HepG2 (cell line): Measurements from ENCODE around the gene GFRA1. TPM values are rescaled to one million over a fixed set of nuclear protein-coding genes. Genes with fewer than 3 reads are reported as not detected.

ENCODE experiments used
- ATAC-seq: fragments of 200-7000 bp; cut with Tn5 transposase; 3 replicates; pipeline ENCODE4 v1.9.1; 2020; ENCODE audit warnings: mild to moderate bottlenecking, moderate library complexity
- BruUV-seq: library from RNA; stranded (reverse); fragments of 400-500 nt; replicated peaks from 2 replicates; lab custom pipeline; 2021; lab: Mats Ljungman, UMichigan
- CTCF ChIA-PET: fragments of 300-600 bp; formaldehyde crosslinking; extraction: SDS; loops from one replicate; lab custom pipeline; 2021; ENCODE audit warnings: low total read pairs, inconsistent platforms, low intra/inter-chr PET ratio; lab: Yijun Ruan, JAX
- POLR2A ChIA-PET: fragments of 350-600 bp; sonication (Branson Sonifier 250); formaldehyde crosslinking; loops from one replicate; lab custom pipeline; 2020; ENCODE audit warnings: antibody characterized with exemption, inconsistent platforms; lab: Yijun Ruan, JAX
- DNase-seq: peaks from one replicate; pipeline ENCODE4 v3.0.0-alpha.2; 2015; ENCODE audit warnings: low spot score
- FAIRE-seq: peaks from 3 replicates; lab custom pipeline; 2011; peaks lifted over from hg19 to GRCh38; lab: Jason Lieb, UNC
- H2AFZ ChIP-seq: one replicate; pipeline ENCODE4 v1.6.1; 2011; ENCODE audit warnings: low read length, inconsistent platforms
- H3K27ac ChIP-seq: fragments of 300-600 bp; 3 replicates; pipeline ENCODE4 v1.8.0; 2011; ENCODE audit warnings: mixed run types, mild to moderate bottlenecking, mixed read lengths, low read length, inconsistent platforms; ENCODE audit not compliant: insufficient read depth; ENCODE audit errors: extremely low read length
- H3K27me3 ChIP-seq, 2 experiments: fragments of 200-600 bp in 1 of 2; 2 replicates in 1 of 2; 3 replicates in 1 of 2; pipeline versions ENCODE4 v1.6.0 to v1.8.0; 2011; ENCODE audit warnings: low read length in 2 of 2, mild to moderate bottlenecking in 2 of 2, moderate library complexity in 2 of 2, inconsistent platforms in 1 of 2; ENCODE audit not compliant: insufficient read depth in 2 of 2, control insufficient read depth in 1 of 2
- H3K36me3 ChIP-seq, 2 experiments: fragments of 200-600 bp in 1 of 2; replicated peaks in 1 of 2; 2 replicates in 1 of 2; 3 replicates in 1 of 2; pipeline versions ENCODE4 v1.5.1 to v1.8.0; 2011; ENCODE audit warnings: low read length in 2 of 2, inconsistent platforms in 1 of 2; ENCODE audit not compliant: insufficient read depth in 2 of 2, control insufficient read depth in 1 of 2
- H3K4me1 ChIP-seq: 2 replicates; pipeline ENCODE4 v1.5.1; 2012; ENCODE audit warnings: low read length, inconsistent platforms; ENCODE audit not compliant: insufficient read depth
- H3K4me2 ChIP-seq: 2 replicates; pipeline ENCODE4 v1.6.0; 2011; ENCODE audit warnings: low read depth, low read length, inconsistent platforms
- H3K4me3 ChIP-seq, 3 experiments: fragments of 200-600 bp in 1 of 3; sonication (generic), shearing (Covaris generic) in 1 of 3; replicated peaks in 1 of 3; 2 replicates each; pipeline ENCODE4 v1.5.1; 2011 to 2016; ENCODE audit warnings: low read length in 3 of 3, inconsistent platforms in 2 of 3, low read depth in 2 of 3, mild to moderate bottlenecking in 2 of 3, control low read depth in 1 of 3, mixed read lengths in 1 of 3; ENCODE audit not compliant: insufficient read depth in 1 of 3
- H3K79me2 ChIP-seq: one replicate; pipeline ENCODE4 v1.6.1; 2011; ENCODE audit warnings: low read length, inconsistent platforms; ENCODE audit not compliant: insufficient read depth
- H3K9ac ChIP-seq: 2 replicates; pipeline ENCODE4 v1.6.0; 2011; ENCODE audit warnings: mild to moderate bottlenecking, low read depth, low read length, inconsistent platforms; ENCODE audit not compliant: insufficient read depth
- H3K9me3 ChIP-seq: 2 replicates; pipeline ENCODE4 v1.5.1; 2012; ENCODE audit warnings: mild to moderate bottlenecking, low read length
- H4K20me1 ChIP-seq: 2 replicates; pipeline ENCODE4 v1.6.0; 2011; ENCODE audit warnings: inconsistent platforms, mild to moderate bottlenecking, low read length, moderate library complexity; ENCODE audit not compliant: insufficient read depth
- CHCHD3 ChIP-seq: sonication (generic); formaldehyde crosslinking; IDR thresholded peaks from 2 replicates; pipeline ENCODE4 v1.8.0; 2022; ENCODE audit warnings: mild to moderate bottlenecking, missing genetic modification reagents, moderate library complexity
- CHD4 ChIP-seq: fragments of 200-600 bp; sonication (generic); IDR thresholded peaks from 2 replicates; pipeline ENCODE4 v1.7.0; 2017; ENCODE audit warnings: mild to moderate bottlenecking, low read length, borderline replicate concordance
- ESRRA ChIP-seq: sonication (generic); formaldehyde crosslinking; IDR thresholded peaks from 2 replicates; pipeline ENCODE4 v1.5.1; 2020; ENCODE audit warnings: mild to moderate bottlenecking, low read depth, missing genetic modification reagents
- IKZF4 ChIP-seq: sonication (generic); formaldehyde crosslinking; IDR thresholded peaks from 2 replicates; pipeline ENCODE4 v1.5.1; 2020; ENCODE audit warnings: borderline replicate concordance, mild to moderate bottlenecking, low read depth, missing genetic modification reagents; ENCODE audit errors: not compliant biosample characterization
- MATR3 ChIP-seq: sonication (generic); formaldehyde crosslinking; IDR thresholded peaks from 2 replicates; pipeline ENCODE4 v1.4.0; 2020; ENCODE audit warnings: missing genetic modification reagents
- TSC22D2 ChIP-seq: sonication (generic); formaldehyde crosslinking; IDR thresholded peaks from 2 replicates; pipeline ENCODE4 v1.5.1; 2020; ENCODE audit warnings: missing genetic modification reagents, mild to moderate bottlenecking, borderline replicate concordance
- WGBS: methylation state at CpG from one replicate; pipeline ENCODE4 v1.1.6; 2017; ENCODE audit warnings: low lambda C conversion rate; 5-methylcytosine and 5-hydroxymethylcytosine counted together
- in situ Hi-C: cut with HindIII; loops from 2 replicates; pipeline ENCODE4 v1.10.0; 2017; ENCODE audit warnings: low pct_unique_long_range_greater_than_20kb; ENCODE audit not compliant: extremely low pct_ligation_motif_present
- intact Hi-C: fragments of 100-400 bp; cut with micrococcal nuclease; formaldehyde crosslinking; loops from one replicate; pipeline ENCODE4 v1.10.0; 2022; ENCODE audit not compliant: unreplicated experiment
- polyA plus RNA-seq, 8 experiments: library from polyadenylated mRNA; depleted of rRNA in 3 of 8; stranded (reverse) in 7 of 8; unstranded in 1 of 8; fragments of >200 nt; fragmentation: Illumina TruSeq in 4 of 8; extraction: Trizol in 4 of 8; gene quantifications; 2 replicates each; pipeline versions ENCODE4 v1.2.1 to v1.2.3, GENCODE V29; 2011 to 2016; ENCODE audit warnings: low read depth in 4 of 8, missing spikeins in 1 of 8, mixed read lengths in 1 of 8; ENCODE audit not compliant: insufficient read depth in 1 of 8
- total RNA-seq, 5 experiments: library from RNA; depleted of rRNA; stranded (reverse); fragments of >200 nt; fragmentation: Illumina TruSeq; extraction: Trizol; gene quantifications; 2 replicates each; pipeline ENCODE4 v1.2.3, GENCODE V29; 2016; ENCODE audit warnings: low read depth in 1 of 5
- TF ChIP-seq, protein P1 (sequence below): sonication (generic); formaldehyde crosslinking; IDR thresholded peaks from 2 replicates; pipeline ENCODE4 v1.5.1; 2020; ENCODE audit warnings: mild to moderate bottlenecking, missing genetic modification reagents, borderline replicate concordance
- TF ChIP-seq, protein P2 (sequence below): sonication (generic); formaldehyde crosslinking; IDR thresholded peaks from 2 replicates; pipeline ENCODE4 v1.4.0; 2020; ENCODE audit warnings: mild to moderate bottlenecking, missing genetic modification reagents, borderline replicate concordance
- TF ChIP-seq, protein P3 (sequence below): sonication (generic); formaldehyde crosslinking; IDR thresholded peaks from 2 replicates; pipeline ENCODE4 v1.5.1; 2020; ENCODE audit warnings: mild to moderate bottlenecking, missing genetic modification reagents, borderline replicate concordance
- TF ChIP-seq, protein P4 (sequence below): sonication (generic); formaldehyde crosslinking; IDR thresholded peaks from 2 replicates; pipeline ENCODE4 v1.4.0; 2020; ENCODE audit warnings: mild to moderate bottlenecking, low read depth, missing genetic modification reagents

GFRA1 gene
- total and polyA plus RNA-seq, 2 of the 13 experiments (the other 11 are each of a cell fraction or from before 2014, with no cell fraction given): not detected

DNA sequence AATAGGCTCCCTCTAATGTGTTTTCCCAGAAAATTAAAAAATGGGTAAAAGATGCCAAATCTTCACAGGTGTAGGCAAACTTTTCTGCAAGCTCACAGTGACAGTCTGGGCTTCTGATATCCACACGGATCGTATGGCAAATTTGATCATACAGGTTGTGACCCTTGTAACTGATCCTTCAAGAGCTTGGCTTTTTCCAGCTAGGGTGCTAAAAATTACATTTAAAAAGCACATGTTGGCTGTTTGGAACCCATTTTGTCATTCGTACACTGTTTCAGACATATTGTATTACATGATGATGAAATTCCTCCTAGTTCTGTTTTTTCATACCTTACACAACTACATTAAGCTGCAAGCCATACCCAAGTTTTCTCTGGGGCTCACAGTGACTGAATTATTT, 138.7 kb downstream of the GFRA1 start:
- no peaks in the 10 kb centered on the region for H3K4me1 ChIP-seq
- in situ Hi-C loops: no loop called here
- intact Hi-C loops: no loop called here
- H2AFZ ChIP-seq: no peak overlapping the region
- no peak for DNase-seq
- no peaks in the 10 kb centered on the region for H3K79me2 ChIP-seq
- H3K36me3 ChIP-seq: no peaks in the 10 kb centered on the region
- FAIRE-seq: no peak
- H3K9ac ChIP-seq: no peak overlapping the region
- H3K4me2 ChIP-seq: no peak overlapping the region
- no TSS peak for BruUV-seq
- no peaks in the 10 kb centered on the region for H4K20me1 ChIP-seq
- no peak for ATAC-seq
- POLR2A ChIA-PET: no interaction called here
- CTCF ChIA-PET: no interaction called here
- no peak overlapping the region for H3K4me3 ChIP-seq
- no peaks in the 10 kb centered on the region for H3K27me3 ChIP-seq
- H3K27ac ChIP-seq: no peak overlapping the region
- 23% methylated on average over 3 of the region's 3 CpGs for WGBS
- H3K9me3 ChIP-seq: no peaks in the 10 kb centered on the region
- TF ChIP-seq, protein P1, sequence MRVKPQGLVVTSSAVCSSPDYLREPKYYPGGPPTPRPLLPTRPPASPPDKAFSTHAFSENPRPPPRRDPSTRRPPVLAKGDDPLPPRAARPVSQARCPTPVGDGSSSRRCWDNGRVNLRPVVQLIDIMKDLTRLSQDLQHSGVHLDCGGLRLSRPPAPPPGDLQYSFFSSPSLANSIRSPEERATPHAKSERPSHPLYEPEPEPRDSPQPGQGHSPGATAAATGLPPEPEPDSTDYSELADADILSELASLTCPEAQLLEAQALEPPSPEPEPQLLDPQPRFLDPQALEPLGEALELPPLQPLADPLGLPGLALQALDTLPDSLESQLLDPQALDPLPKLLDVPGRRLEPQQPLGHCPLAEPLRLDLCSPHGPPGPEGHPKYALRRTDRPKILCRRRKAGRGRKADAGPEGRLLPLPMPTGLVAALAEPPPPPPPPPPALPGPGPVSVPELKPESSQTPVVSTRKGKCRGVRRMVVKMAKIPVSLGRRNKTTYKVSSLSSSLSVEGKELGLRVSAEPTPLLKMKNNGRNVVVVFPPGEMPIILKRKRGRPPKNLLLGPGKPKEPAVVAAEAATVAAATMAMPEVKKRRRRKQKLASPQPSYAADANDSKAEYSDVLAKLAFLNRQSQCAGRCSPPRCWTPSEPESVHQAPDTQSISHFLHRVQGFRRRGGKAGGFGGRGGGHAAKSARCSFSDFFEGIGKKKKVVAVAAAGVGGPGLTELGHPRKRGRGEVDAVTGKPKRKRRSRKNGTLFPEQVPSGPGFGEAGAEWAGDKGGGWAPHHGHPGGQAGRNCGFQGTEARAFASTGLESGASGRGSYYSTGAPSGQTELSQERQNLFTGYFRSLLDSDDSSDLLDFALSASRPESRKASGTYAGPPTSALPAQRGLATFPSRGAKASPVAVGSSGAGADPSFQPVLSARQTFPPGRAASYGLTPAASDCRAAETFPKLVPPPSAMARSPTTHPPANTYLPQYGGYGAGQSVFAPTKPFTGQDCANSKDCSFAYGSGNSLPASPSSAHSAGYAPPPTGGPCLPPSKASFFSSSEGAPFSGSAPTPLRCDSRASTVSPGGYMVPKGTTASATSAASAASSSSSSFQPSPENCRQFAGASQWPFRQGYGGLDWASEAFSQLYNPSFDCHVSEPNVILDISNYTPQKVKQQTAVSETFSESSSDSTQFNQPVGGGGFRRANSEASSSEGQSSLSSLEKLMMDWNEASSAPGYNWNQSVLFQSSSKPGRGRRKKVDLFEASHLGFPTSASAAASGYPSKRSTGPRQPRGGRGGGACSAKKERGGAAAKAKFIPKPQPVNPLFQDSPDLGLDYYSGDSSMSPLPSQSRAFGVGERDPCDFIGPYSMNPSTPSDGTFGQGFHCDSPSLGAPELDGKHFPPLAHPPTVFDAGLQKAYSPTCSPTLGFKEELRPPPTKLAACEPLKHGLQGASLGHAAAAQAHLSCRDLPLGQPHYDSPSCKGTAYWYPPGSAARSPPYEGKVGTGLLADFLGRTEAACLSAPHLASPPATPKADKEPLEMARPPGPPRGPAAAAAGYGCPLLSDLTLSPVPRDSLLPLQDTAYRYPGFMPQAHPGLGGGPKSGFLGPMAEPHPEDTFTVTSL: no peak
- TF ChIP-seq MATR3 (CRISPR knock-in tag) (no peak), IKZF4 (CRISPR knock-in tag) (no peak), ESRRA (no peak), TSC22D2 (CRISPR knock-in tag) (no peak), CHCHD3 (CRISPR knock-in tag) (no peak), CHD4 (no peak)
- TF ChIP-seq, protein P2, sequence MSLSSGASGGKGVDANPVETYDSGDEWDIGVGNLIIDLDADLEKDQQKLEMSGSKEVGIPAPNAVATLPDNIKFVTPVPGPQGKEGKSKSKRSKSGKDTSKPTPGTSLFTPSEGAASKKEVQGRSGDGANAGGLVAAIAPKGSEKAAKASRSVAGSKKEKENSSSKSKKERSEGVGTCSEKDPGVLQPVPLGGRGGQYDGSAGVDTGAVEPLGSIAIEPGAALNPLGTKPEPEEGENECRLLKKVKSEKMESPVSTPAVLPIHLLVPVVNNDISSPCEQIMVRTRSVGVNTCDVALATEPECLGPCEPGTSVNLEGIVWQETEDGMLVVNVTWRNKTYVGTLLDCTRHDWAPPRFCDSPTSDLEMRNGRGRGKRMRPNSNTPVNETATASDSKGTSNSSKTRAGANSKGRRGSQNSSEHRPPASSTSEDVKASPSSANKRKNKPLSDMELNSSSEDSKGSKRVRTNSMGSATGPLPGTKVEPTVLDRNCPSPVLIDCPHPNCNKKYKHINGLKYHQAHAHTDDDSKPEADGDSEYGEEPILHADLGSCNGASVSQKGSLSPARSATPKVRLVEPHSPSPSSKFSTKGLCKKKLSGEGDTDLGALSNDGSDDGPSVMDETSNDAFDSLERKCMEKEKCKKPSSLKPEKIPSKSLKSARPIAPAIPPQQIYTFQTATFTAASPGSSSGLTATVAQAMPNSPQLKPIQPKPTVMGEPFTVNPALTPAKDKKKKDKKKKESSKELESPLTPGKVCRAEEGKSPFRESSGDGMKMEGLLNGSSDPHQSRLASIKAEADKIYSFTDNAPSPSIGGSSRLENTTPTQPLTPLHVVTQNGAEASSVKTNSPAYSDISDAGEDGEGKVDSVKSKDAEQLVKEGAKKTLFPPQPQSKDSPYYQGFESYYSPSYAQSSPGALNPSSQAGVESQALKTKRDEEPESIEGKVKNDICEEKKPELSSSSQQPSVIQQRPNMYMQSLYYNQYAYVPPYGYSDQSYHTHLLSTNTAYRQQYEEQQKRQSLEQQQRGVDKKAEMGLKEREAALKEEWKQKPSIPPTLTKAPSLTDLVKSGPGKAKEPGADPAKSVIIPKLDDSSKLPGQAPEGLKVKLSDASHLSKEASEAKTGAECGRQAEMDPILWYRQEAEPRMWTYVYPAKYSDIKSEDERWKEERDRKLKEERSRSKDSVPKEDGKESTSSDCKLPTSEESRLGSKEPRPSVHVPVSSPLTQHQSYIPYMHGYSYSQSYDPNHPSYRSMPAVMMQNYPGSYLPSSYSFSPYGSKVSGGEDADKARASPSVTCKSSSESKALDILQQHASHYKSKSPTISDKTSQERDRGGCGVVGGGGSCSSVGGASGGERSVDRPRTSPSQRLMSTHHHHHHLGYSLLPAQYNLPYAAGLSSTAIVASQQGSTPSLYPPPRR (CRISPR knock-in tag): no peak
- TF ChIP-seq, protein P3, sequence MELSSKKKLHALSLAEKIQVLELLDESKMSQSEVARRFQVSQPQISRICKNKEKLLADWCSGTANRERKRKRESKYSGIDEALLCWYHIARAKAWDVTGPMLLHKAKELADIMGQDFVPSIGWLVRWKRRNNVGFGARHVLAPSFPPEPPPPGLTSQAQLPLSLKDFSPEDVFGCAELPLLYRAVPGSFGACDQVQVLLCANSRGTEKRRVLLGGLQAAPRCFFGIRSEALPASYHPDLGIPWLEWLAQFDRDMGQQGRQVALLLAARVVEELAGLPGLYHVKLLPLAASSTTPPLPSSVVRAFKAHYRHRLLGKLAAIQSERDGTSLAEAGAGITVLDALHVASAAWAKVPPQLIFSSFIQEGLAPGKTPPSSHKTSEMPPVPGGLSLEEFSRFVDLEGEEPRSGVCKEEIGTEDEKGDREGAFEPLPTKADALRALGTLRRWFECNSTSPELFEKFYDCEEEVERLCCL (CRISPR knock-in tag): no peak
- TF ChIP-seq, protein P4, sequence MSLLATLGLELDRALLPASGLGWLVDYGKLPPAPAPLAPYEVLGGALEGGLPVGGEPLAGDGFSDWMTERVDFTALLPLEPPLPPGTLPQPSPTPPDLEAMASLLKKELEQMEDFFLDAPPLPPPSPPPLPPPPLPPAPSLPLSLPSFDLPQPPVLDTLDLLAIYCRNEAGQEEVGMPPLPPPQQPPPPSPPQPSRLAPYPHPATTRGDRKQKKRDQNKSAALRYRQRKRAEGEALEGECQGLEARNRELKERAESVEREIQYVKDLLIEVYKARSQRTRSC (CRISPR knock-in tag): no peak
